IPS-20b (cell line): Measurements from ENCODE around the gene CSF2RB.

Source experiments
- H3K27ac ChIP-seq: one replicate; pipeline ENCODE4 v1.5.1; 2013; ENCODE audit warnings: low read length
- H3K27me3 ChIP-seq: 2 replicates; pipeline ENCODE4 v1.6.1; 2013; ENCODE audit warnings: mild to moderate bottlenecking, low read length, inconsistent platforms; ENCODE audit not compliant: insufficient read depth
- H3K36me3 ChIP-seq: 2 replicates; pipeline ENCODE4 v1.6.1; 2013; ENCODE audit warnings: low read depth, mild to moderate bottlenecking, inconsistent platforms, low read length, moderate library complexity; ENCODE audit not compliant: insufficient read depth
- H3K4me1 ChIP-seq: 2 replicates; pipeline ENCODE4 v1.6.1; 2013; ENCODE audit warnings: mild to moderate bottlenecking, control low read depth, inconsistent platforms, low read length, moderate library complexity; ENCODE audit not compliant: insufficient read depth
- H3K4me3 ChIP-seq: 2 replicates; pipeline ENCODE4 v1.5.1; 2013; ENCODE audit warnings: mild to moderate bottlenecking, low read length, inconsistent platforms
- H3K9ac ChIP-seq: 2 replicates; pipeline ENCODE4 v1.6.1; 2013; ENCODE audit warnings: low read depth, mild to moderate bottlenecking, inconsistent platforms, low read length, moderate library complexity
- H3K9me3 ChIP-seq: 2 replicates; pipeline ENCODE4 v1.6.1; 2013; ENCODE audit warnings: mild to moderate bottlenecking, low read depth, low read length, inconsistent platforms; ENCODE audit not compliant: insufficient read depth

CSF2RB gene

DNA sequence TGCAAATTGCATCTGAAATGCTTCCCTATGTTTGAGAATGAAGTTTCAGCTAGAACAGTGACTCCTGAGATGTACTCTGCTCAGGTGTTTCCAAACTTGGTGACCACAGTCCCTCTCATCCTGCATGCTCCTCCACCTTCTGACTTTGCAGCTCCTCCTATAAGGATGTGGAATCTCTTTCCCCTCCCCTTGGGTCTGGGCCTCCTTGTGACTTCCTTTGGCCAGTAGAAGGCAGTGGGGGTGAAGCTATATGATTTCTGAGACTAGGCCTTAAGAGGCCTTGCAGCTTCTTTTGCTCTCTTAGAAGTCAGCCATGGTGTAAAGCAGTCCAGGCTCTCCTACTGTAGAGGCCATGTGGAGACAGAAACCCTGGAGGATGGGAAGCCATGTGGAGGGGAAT, 50.7 kb downstream of the CSF2RB start:
- Histone ChIP-seq H3K9me3 (no peaks in the 10 kb centered on the region), H3K27ac (no peak overlapping the region), H3K4me1 (peaks cover 4% of the 10 kb centered on the region), H3K27me3 (no peaks in the 10 kb centered on the region), H3K36me3 (no peaks in the 10 kb centered on the region), H3K9ac (no peak overlapping the region), H3K4me3 (no peak overlapping the region)

DNA sequence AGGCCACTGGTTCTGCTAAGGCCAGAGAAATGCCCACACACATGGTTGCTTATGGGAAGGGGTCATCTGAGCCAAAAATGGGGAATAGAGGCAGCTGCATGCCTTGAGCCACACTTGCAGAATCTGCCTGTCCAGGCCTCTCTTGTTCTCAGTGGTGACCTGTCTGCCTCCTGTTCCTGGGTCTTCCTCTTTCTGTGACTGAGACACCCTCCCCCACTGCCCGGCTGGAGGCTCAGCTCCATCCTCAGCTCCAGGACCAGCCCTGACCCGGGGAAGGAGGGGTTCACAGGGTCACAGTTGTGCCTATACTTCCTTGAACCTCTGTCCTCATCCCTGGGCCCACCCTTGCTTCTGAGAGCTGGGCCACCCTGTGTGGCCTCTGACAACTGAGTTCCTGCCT, 52.3 kb downstream of the CSF2RB start:
- no peak overlapping the region for H3K4me3 ChIP-seq
- no peak overlapping the region for H3K27ac ChIP-seq
- peaks cover 4% of the 10 kb centered on the region for H3K4me1 ChIP-seq
- no peak overlapping the region for H3K9ac ChIP-seq
- H3K36me3 ChIP-seq: no peaks in the 10 kb centered on the region
- no peaks in the 10 kb centered on the region for H3K27me3 ChIP-seq
- no peaks in the 10 kb centered on the region for H3K9me3 ChIP-seq

DNA sequence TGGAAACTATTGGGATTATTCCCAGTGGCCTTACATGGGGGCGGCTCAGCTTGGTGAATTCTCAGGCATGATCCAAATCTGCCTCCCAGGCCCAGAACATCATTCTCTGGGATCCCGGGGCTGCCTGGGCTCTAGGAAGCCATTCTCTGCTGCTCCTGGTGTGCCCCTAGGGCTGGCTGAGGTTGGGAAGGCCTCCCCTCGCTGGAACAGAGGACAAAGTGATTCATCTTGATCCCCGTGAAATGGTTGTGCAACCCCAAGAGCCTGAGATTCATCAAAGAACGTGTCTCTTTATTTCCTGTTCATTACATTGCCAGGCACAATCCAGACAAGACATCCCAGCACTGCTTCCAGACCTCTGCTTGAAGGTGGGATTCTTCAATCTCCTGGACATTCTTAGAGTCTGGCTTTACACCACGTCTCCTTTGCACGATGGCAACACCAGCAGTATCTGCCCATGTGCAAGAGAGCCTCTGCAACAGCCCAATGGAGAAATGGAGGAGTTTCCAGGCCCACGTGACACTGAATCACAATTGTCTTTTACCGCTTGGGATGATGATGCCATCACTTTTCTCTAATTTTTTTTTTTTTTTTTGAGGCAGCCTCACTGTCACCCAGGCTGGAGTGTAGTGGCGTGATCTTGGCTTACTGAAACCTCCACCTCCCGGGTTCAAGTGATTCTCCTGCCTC, 53.6 kb downstream of the CSF2RB start:
- Histone ChIP-seq H3K36me3 (no peaks in the 10 kb centered on the region), H3K4me3 (no peak overlapping the region), H3K27ac (no peak overlapping the region), H3K4me1 (peaks cover under 1% of the 10 kb centered on the region; the same call in 1 of the 2 replicates), H3K27me3 (no peaks in the 10 kb centered on the region), H3K9ac (no peak overlapping the region), H3K9me3 (no peaks in the 10 kb centered on the region)

DNA sequence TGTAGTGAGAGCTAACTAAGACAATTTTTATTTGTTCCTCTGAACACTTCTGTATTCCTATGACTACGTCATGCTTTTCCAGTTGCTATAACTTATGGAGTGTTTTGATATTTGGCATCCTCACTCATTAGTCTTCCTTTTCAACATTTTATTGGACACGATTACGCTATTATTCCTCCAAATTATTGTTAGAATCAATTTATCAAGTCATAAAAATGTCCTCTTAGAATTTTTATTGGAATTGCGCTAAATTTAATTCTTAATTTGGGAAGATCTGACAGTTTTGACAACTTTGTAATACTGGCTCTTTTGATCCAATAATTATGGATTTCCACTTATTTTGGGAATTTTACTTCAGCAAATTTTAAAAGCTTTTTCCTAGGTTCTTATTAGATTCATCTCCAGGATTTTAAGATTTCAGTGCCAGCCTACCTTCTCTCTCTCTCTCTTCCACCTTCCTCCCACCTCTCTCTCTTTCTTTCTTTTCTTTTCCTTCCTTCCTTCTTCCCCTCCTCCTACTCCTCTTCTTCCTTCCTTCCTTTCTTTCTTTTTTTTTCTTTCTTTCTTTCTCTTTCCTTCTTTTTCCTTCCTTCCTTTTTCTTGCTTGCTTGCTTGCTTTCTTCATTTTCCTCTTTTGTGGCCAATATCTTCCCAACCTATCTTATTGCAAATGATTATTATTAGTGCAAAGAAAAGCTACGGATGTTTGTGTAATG, 55.0 kb downstream of the CSF2RB start:
- Histone ChIP-seq H3K27ac (no peak overlapping the region), H3K9ac (no peak overlapping the region), H3K4me1 (no peaks in the 10 kb centered on the region), H3K27me3 (no peaks in the 10 kb centered on the region; the same call in 1 of the 2 replicates), H3K4me3 (no peak overlapping the region), H3K9me3 (no peaks in the 10 kb centered on the region), H3K36me3 (no peaks in the 10 kb centered on the region)

DNA sequence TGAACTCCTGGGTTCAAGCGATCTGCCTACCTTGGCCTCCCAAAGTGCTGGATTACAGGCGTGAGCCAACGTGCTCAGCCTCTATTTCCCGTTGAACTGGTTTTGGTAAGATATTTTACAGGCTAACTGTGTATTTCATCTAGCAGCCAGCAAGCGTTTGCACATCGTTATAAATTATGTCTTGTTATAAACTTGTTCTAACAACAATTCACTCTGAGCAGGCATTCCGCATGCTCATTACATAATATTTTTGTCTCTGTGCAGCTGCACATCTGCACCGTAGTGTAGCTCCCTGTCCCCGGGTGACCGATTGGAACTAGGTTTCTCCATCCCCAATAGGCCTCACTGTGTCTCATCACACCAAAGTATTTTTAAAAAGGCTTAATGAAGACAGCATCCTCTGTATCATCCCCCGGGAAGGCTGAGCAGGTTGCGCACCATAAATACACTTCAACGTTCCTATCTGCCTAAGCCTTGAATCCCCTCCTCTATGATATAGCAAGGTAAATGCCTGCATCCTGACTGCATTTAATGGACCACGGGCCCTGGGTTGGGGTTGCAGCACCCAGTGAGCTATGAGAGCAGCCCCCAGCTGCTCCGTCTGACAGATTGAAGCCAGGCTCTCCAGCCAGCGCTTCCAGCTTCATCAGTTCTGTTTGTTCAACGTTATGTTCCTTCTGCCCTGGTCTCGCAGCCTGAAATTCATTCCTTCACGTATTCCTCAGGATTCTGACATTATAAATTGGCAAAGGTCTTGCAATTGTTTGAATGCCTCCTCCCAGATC, 58.1 kb downstream of the CSF2RB start:
- Histone ChIP-seq H3K36me3 (no peaks in the 10 kb centered on the region), H3K27me3 (peaks cover 1% of the 10 kb centered on the region; the same call in 1 of the 2 replicates), H3K4me1 (no peaks in the 10 kb centered on the region), H3K9ac (no peak overlapping the region), H3K27ac (no peak overlapping the region), H3K9me3 (no peaks in the 10 kb centered on the region), H3K4me3 (no peak overlapping the region)

DNA sequence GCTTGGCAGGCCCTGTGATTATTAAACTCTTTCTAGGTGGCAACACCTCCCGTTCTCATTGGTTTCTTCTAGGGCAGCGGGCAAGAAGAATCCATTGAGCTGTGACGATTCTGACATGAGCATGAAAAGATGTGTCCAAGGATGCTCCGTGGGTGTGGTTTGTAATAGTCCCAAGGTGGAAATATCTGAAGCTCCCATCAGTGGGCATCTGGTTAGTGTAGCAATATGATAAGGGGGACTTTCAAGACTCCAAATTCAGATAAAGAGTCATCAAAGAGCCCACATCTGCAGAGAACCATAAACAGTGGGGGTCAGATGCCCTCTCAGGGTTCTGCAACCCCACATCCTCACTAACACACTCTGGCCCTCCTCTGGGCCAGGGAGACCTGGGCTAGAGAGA, 63.2 kb downstream of the CSF2RB start:
- Histone ChIP-seq H3K4me3 (no peak overlapping the region), H3K4me1 (no peaks in the 10 kb centered on the region), H3K27ac (no peak overlapping the region), H3K9me3 (no peaks in the 10 kb centered on the region), H3K9ac (no peak overlapping the region), H3K27me3 (peaks cover 10% of the 10 kb centered on the region; the same call in 1 of the 2 replicates), H3K36me3 (no peaks in the 10 kb centered on the region)

DNA sequence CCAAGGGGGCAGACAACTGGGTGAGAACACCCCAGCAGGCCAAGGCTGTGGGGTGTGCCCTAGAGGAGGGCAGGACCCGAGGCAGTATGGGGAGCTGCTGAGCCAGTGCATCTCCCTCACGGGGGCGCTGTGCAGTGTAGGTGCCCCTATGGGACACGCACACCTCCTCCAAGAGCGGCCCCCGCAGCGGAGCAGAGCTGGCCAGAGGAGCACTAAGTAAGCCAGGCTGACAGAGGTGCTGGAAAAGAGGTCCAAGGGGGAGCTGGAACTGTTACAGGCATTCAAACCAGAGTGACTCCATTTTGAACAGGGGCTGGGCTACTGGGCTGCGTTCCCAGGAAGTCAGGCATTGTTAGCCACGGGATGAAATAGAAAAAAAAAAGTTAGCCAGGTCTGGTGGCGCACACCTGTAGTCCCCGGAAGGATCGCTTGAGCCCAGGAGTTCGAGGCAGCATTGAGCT, 64.0 kb downstream of the CSF2RB start:
- Histone ChIP-seq H3K4me3 (peak overlapping the region; percentile 68), H3K4me1 (no peaks in the 10 kb centered on the region), H3K36me3 (no peaks in the 10 kb centered on the region), H3K27me3 (peaks cover 10% of the 10 kb centered on the region; the same call in 1 of the 2 replicates), H3K27ac (no peak overlapping the region), H3K9ac (peak overlapping the region; percentile 42; the same call in 1 of the 2 replicates), H3K9me3 (no peaks in the 10 kb centered on the region)

DNA sequence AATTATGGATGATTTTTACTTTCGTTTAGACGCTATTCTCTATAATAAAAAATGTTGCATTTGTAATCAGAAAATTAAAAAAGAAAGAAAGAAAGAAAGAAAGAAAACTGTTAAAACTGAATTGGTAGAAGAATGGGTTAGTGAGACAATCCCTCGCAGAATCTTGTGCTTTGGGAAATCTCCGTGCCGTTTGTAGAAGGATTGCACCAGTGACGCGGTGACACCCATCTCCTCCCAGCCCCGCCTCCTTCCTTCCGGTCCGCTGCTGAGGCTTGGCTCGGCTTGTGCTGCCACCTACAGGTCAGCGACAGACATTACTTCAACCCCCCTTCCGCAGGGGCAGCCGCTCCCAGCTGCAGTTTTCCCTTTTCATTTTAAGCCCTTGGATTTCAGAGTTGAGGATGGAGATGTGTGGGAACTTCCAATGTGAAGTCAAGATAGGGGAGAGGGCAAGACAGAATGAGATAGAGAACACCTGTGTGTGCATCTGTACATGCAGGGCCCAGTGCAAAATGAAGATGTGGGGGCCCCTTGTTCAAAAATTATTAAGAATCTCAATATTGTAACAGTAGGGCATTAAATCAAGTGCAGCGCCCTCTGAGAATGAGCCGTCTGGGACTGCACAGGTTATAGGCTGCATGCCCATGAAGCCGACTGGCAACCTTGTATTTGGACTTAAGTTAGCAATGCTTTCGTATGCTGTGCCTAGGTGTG, 64.7 kb downstream of the CSF2RB start:
- peak overlapping the region; percentile 42; the same call in 1 of the 2 replicates for H3K9ac ChIP-seq
- H3K9me3 ChIP-seq: no peaks in the 10 kb centered on the region
- no peaks in the 10 kb centered on the region for H3K4me1 ChIP-seq
- no peaks in the 10 kb centered on the region for H3K36me3 ChIP-seq
- peaks cover 10% of the 10 kb centered on the region; the same call in 1 of the 2 replicates for H3K27me3 ChIP-seq
- peak overlapping the region; percentile 68 for H3K4me3 ChIP-seq
- H3K27ac ChIP-seq: no peak overlapping the region

DNA sequence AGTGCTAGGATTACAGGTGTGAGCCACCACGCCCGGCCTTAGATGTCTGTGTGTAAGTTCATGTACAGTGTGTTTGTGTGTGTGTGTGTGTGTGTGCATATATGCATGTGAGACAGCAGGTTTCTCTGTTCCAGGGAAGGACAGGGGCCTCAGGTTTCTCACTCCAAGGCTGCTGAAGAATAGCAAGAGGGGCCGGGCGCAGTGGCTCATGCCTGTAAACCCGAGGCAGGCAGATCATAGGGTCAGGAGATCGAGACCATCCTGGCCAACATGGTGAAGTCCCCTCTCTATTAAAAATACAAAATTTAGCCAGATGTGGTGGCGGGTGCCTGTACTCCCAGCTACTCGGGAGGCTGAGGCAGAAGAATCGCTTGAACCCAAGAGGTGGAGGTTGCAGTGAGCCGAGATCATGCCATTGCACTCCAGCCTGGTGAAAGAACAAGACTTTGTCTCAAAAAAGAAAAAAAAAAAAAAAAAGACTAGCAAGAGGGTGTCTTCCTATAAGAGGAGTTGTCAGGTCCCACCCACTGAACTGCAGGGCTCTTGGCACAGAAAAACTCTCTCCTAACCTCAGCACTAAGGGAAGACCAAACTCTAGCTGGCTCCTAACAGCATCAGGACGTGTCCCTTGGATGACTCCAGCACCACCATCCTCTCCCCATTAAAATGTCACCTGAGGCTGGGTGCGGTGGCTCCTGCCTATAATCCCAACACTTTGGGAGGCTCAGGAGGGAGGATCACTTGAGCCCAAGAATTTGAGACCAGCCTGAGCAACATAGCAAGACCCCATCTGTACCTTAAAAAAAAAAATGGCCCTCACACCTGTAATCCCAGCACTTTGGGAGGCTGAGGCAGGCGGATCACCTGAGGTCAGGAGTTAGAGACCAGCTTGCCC, 65.8 kb downstream of the CSF2RB start:
- Histone ChIP-seq H3K27ac (no peak overlapping the region), H3K9ac (no peak overlapping the region), H3K9me3 (no peaks in the 10 kb centered on the region), H3K36me3 (no peaks in the 10 kb centered on the region), H3K4me3 (no peak overlapping the region), H3K4me1 (no peaks in the 10 kb centered on the region), H3K27me3 (peaks cover 10% of the 10 kb centered on the region; the same call in 1 of the 2 replicates)

DNA sequence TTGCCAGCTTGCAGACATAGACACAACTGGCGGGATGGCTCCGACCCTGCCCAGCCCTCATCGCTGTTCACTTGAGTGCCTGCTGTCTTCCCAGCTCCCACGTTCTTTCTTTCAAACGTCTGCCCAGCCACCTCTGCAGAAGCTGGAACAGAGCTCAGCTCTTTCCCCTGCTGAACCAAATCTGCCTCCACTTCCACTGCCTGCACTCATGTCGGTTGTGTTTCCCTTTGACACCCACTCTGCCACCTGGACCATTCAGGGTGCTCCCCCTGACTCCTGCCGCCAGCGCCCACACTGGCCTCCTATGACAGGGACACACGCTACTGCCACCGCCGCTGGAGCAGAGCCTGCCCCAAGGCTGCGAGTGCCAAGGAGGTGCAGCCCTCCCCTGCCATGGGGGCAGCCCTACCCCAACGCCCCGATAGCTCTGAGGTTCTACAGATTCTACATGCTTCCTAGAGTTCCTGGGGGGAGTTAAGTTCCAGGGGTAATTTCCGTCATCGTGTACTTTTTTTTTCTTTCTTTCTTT, 67.9 kb downstream of the CSF2RB start:
- Histone ChIP-seq H3K9ac (no peak overlapping the region), H3K27me3 (peaks cover 10% of the 10 kb centered on the region; the same call in 1 of the 2 replicates), H3K27ac (no peak overlapping the region), H3K4me1 (no peaks in the 10 kb centered on the region), H3K36me3 (no peaks in the 10 kb centered on the region), H3K9me3 (peaks cover 11% of the 10 kb centered on the region), H3K4me3 (no peak overlapping the region)
